Measurements from ENCODE around the gene ANKRD11.
A peak's percentile ranks its signal among the peaks of the same experiment; 100 is the strongest.

Gene ANKRD11

DNA sequence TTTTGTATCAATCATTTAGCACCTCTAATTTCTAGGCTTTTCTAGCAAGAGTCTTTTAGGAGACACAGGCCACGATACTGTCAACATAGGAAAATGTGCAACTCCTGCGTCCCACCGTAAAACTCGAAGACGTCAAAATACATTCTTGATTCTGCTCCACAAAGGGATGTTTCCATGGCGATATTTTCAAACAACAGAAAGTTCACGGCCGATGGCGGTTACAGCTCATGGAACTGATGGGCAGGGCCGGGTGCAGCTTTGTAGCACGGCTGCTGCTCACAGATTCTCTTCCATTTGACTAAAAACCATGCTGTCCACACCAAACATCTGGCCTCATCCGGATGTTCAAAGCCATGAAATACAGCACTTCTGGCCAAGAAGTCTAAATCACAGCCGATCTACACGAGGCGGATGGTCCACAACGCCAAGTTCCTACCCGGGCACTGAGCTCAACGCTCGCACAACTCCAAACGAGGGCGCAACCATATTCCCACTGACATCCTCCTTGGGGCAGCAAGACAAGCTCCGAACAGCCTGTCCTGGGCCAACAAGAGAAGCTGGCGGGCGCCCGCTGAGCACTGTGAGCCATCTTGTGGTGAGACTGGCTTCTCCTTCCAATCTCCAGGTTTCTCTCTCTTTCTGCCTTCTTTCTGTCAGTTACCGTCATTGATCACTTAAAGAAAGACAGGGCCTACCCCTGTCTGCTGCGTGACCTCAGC is 193.0 kb downstream of the ANKRD11 start:
- DNase-seq (ENCODE audit: low spot score): no peak

DNA sequence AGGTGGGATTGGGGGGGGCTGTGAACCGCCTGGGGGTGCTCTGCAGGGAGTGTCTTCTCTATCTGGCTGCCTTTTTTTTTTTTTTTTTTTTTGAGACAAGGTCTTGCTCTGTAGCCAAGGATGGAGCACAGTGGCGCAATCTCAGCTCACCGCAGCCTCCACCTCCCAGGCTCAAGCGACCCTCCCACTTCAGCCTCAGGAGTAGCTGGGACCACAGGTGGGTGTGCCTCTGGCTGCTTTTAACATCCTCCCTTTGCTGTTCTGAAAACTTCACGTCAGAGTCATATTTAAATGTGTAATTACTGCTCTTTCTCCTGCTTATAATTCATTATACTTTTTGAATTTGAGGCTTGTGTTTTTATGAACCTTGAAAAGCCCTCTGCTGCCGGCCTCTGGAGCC is 194.4 kb downstream of the ANKRD11 start:
- no peak for DNase-seq (ENCODE audit: low spot score)

DNA sequence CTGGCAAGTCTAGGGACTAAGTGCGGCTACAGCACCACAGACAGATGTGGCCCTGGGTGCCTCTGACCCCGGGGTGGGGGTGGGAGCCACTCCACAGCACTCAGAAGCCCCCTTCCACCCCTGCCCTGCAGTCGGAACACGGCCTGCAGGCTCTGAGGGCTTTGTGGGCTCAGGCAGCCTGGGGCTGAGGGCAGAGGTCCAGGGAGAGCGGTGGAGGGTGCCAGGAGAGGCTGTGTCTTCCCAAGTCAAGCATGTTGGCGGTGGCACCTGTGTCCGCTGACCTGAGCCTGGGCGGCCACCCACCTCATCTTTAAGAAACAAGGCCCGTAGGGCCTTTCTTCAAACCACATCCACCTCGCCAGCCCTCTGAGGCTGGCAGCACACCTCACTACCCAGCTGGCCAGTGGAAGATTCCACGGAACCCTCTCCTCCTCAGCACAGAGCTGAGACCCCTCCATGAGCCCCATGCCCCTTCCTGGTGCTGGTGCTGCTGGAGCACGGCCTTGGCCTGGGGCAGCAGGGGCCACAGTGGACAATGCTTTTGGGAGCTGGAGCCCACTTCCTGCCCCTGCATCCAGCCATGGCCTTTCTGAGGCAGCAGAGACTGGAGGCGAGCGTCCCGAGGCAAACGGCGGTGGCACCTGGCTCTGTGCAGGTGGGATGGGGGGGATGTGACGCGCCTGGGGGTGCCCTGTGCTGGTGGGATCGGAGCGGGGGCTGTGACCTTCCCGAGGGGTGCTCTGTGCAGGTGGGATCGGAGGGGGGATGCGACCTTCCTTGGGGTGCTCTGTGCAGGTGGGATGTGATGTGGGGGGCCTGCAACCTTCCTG is 195.1 kb downstream of the ANKRD11 start:
- no peak for DNase-seq (ENCODE audit: low spot score)

DNA sequence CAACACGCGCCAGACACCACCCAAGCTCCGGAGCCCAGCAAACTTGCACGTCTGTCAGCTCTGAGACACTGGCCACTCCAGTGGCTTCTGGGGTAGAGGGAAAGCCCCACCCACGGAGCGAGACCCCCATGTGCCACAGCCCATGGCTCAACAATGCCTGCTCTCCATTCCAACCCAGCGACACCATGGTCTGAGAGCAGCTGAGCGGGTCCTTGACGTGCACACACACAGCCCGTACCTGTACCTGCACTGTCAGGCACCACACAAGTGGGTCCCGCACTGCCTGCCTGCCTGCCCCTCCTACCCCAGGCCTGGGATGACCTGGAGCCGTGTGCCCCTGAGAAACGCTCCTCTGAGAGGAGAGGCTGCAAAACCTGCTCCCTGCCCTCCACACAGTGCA is 195.9 kb downstream of the ANKRD11 start:
- no peak for DNase-seq (ENCODE audit: low spot score)

DNA sequence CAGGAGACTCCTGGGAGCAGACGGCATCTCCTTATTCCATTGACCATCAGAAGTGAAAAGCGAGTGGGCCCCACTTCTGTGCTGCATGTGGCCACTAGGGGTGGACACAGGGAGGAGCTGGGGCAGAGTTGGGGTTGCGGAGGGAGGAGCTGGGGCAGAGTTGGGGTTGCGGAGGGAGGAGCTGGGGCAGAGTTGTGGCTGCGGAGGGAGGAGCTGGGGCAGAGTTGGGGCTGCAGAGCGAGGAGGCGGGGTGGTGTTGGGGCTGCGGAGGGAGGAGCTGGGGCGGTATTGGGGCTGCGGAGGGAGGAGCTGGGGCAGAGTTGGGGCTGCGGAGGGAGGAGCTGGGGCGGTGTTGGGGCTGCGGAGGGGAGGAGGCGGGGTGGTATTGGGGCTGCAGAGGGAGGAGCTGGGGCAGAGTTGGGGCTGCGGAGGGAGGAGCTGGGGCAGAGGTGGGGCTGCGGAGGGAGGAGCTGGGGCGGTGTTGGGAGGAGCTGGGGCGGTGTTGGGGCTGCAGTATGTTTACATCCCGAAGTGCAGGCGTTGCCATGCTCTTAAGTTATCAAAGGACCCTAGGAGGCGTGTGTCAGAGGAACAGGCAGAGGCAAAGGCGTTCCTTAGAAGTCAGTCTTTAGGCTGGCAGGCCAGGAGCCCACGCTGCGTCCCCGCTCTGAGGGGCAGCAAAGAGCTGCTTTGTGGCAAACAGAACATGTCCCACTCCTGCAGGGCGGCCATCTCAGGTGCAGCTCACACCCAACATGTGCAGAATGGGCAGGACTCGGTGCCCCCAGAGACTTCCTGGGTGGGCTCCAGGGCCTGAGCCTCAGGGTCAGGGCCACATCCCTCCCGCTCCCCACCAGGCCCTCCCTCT is 196.9 kb downstream of the ANKRD11 start:
- no peak for DNase-seq (ENCODE audit: low spot score)

DNA sequence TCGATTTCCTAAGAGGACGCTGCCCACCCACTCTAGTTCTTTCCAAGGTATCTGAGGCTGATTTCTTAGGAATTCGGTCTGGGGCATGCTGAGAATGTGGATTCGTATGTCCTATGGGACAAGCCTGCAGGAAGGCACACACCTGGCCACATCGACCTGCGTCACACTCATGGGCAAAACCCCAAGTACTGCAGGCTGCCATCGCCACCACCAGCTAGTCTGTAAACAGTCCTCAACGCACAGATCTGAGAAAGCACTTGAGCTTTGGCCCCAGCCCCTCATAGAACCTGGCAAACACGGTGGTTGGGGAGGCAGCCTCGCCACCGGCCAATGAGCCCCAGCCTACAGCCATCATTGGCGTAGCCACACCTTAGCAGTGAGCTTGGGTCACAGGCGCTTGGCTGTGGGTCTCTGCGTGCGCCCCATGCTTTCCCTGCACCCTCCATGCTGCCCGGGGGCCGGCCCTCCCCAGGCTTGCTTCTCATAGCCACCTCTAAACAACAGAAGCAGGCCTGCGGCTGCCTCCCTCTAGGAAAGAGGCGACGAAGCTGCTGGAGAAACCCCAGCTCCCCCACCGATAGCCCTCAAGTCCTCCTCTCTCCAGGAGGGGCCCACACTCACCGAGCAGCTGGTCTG is 197.8 kb downstream of the ANKRD11 start:
- no peak for DNase-seq (ENCODE audit: low spot score)

DNA sequence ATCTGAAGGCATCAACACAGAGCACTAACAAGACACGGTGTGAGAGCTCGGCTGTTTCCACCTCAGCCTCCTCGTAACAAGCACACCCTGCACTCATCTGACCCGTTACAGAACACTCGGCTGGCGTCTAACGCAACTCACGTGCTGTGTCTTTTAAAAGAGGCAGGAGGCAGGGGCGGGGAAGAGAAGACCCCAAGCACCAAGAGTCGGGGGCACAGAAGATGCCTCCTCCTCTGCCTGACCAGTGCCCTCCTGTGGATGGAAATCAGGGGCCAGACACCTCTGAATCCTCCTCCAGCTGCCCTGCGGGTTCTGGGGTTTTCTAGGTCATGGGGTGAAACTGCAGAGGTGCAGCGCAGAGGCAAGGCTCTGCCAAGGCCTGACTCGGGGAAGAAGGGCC is 198.6 kb downstream of the ANKRD11 start:
- no peak for DNase-seq (ENCODE audit: low spot score)

DNA sequence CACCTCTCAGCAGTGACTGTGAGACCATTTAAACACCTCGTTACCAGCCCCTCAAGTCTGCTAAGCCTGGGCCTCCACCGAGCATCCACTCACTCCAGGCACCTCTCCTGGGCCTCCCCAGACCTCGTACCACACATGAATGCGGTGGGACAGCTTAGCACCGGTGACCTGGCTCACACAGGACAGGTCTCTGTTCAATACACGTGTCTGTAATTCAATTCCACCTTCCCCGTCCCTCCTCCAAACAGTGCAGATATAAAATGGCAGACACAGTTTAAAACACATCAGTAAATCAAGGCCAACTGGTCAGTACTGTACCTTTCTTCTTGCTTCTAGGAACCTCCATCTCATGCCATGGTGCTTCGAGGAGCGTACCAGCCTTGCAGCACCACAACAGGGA is 199.0 kb downstream of the ANKRD11 start:
- DNase-seq (ENCODE audit: low spot score): no peak

DNA sequence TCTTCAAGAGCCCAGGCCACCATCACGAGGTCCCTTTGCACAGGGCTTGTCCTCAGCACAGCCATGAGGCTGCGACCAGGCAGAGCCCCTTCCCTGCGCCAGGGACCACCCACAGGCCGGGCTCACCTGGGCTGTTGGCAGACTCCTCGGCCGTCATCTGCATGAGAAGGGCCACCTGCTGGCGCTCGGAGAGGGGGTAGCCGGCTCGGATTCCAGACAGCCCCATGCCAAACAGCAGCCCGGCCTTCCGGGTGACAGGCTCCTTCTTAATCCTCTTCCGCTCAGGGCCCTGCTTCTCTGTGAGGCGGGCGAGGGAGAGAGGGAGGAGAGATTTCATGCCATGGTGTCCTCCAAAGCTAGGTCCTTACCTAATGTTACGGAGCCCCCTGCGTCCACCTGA is 199.5 kb downstream of the ANKRD11 start:
- no peak for DNase-seq (ENCODE audit: low spot score)

DNA sequence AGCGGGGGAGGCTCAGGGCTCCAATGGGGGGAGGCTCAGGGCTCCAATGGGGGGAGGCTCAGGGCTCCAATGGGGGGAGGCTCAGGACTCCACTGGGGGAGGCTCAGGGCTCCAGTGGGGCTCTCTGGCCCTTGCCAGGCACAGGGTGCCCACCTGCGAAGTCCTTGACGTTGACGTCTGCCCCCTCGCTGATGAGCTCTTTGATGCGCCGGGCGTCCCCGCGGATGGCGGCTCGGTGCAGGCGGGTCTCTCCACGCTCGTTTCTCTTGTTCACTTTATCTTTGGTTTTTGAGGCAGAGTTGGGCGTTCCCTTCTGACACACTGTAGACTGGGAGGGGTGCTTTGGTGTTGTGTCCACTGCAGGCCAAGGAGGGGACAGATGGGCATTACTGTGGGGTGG is 199.9 kb downstream of the ANKRD11 start:
- no peak for DNase-seq (ENCODE audit: low spot score)

DNA sequence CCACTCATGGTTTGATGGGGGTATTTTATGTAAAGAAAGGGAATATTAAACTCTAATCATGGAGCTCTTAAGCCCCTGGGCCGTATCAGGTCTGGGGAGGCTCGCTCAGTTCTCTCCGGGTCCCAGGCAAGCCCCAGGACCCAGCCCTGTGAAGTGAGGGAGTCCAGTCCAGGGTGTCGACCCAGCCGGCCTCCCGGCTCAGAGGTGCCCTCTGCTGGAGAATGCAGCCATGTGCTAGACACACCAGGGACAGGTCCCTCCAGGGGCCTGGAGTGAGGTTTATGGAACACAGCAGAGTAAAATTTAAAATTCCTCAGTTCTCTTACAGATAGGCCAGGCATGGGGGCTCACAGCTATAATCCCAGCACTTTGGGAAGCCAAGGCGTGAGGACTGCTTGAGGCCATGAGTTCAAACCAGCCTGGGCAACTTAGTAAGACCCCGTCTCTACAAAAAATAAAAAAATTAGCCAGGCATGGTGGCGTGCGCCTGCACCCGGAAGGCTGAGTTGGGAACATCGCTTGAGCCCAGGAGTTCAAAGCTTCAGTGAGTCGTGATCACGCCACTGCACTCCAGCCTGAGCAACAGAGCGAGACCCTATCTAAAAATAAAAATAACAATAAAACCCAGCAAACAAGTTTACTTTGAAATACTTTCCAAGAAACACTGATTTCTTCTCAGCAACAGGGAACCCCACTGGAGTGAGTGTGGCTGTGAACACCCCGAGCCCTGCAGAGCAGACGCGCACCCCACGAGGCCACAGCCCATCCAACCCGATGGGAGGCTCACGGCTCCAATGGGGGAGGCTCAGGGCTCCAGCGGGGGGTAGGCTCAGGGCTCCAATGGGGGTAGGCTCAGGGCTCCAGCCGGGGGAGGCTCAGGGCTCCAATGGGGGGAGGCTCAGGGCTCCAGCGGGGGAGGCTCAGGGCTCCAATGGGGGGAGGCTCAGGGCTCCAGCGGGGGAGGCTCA is 200.6 kb downstream of the ANKRD11 start:
- peak; percentile 98 for DNase-seq (ENCODE audit: low spot score)

DNA sequence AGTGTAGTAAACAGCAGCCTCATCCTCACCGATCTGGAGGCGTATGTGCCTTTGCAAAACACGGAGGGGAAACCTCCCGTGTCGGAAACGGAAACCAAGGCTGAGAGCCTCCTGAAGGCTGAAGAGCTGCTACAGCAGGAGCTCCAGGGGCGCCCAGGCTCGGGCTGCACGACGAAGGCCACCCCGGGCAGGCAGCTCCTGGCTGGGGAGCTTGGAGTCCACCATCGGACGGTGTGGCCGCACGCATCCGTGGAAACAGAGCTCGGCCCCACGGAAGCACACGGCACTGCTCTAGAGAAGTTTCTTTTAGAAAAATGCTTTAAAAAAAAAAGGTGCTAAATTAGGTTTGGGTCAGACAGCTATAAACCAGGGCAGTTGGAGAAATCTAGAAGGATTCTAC is 201.4 kb downstream of the ANKRD11 start:
- no peak for DNase-seq (ENCODE audit: low spot score)

DNA sequence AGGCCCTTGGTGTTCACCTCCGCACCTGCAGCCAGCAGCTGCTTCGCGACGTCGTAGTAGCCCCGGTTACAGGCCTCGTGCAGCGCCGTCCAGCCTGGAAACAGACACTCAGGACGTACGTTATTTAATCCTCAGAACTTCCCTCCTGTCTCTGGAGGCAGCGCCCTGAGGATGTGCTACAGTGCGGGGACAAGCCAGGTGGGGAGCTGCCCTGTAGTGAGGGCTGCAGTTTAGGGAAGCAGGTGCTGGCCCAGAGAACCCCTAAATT is 201.8 kb downstream of the ANKRD11 start:
- DNase-seq (ENCODE audit: low spot score): no peak

DNA sequence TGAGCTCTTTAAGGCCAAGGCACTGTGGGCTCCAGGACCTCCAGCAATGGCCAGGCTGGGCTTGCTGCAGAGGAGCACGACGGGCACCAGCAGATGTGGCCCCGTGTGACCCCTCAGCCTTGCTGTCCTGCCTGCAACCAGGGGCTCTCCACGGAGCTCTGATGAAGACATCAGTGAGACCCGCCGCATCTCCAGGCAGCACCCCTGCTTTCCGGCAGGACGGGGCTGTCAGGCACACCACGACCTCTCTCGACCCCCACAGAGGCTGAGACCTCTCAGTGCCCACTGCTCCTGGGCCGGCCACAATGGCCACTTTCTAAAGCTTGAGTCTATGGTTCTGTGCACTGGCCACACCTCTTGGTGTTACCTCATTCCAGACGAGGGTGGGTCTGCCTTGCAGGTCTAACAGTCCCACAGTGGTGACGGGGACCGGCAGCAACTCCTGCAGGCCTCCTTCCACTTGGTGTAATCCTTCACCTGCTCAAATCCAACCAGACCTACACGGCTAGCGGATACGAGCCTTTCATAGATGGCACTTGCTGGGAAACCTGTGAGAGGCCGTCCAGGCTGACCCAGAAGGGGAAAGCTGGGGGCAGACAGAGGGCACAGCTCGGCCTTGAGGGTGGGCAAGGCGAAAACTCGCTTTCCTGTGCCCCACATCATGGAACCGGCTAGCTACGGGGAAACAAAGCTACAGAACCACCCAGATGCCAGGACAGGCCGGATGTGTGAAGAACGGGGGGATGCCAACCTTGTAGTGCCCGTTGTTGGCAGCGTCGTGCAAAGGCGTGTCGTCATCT is 202.4 kb downstream of the ANKRD11 start:
- no peak for DNase-seq (ENCODE audit: low spot score)

DNA sequence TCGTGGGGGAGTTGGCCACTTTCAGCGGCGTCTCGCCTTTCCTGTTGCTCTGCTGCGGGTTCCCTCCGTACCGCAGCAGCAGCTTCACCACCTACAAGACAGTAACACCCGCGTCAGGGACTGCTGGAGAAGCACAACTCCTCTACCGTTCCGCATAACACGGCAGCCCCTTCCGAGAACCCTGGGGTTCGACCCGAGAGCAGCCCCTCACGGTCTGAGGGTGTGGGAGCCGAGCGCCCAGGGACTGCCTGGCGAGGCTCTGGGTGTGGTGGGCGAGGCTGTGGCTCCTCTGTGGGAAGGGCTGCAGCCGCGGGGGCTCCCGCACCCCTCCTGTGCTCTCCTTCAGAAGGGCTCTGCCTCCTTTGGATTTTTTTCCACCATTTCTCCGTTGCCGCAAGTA is 204.3 kb downstream of the ANKRD11 start:
- no peak for DNase-seq (ENCODE audit: low spot score)

DNA sequence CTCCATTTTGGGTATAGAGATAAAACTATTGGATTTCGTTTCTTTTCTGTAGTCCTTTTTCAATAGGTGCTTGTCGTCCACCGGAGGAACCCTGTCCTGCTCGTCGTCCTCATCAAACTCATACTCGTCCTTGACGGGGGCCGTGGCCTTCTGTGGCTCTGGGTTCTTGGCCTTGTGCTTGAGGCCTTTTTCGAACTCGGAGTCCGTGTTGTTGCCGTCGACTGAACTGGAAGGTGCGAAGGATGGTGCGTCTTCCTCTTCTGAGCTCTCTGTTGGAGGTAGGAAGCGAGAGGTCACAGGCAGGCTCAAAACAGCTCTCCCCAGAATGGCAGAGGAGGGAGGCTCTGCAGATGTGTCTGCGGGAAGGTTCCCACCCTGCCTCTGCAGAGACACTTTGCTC is 205.0 kb downstream of the ANKRD11 start:
- no peak for DNase-seq (ENCODE audit: low spot score)

DNA sequence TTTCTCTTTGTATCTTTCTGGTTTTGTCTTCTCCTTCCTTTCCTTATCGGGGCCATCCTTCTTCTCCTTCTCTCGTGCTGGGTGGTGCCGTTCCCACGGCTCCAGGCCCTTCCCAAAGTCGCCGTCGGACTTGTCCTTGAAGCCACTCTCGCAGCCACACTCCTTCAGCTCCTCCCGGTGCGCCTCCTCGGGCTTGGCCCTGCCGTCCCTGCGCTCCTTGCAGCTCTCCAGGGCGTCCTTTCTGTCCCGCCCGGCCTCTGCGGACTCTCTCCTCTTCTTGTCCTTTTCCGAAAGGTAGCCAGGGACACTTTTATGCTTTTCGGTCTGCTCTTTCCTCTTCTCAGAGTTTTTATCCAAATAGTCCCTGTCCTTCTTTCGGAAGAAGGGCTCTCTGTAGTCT is 206.9 kb downstream of the ANKRD11 start:
- DNase-seq (ENCODE audit: low spot score): no peak

DNA sequence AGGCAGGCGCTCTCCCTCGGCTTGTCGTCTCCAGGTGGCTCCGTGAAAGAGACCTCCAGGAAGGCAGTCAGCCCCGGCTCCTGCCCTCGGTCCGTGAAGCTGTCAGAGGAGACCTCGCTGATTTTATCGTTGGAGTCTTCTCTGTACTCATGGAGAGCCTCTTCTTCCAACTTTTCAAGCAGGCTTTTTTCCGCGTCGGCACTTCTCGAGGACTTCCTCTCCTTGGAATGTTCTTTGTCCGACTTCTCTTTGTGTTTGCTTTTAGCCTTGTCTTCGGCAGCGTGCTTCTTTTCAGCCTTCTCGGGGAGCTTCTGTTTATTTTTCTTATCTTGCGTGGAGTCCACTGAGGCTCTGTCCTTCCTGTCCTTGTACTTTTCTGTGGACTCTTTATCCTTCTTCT is 207.8 kb downstream of the ANKRD11 start:
- DNase-seq (ENCODE audit: low spot score): no peak

DNA sequence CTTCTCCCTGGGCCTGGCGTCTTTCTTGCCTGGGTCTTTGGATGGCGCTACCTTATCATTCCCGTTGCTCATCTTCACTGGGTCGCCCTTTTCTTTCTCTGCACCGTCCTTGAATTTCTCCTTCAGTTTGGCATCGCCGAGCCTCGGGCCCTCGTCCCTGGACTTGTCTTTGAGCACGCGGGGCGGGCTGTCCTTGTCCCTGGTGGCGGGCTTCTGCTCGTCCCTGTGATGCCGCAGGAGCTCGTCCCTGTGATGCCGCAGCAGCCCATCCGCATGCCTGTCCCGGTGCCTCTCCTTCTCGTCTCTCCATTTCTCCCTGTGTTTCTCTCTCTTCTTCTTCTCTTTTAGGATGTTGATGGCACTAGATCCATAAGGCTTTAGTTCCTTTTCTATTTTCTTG is 208.5 kb downstream of the ANKRD11 start:
- no peak for DNase-seq (ENCODE audit: low spot score)

DNA sequence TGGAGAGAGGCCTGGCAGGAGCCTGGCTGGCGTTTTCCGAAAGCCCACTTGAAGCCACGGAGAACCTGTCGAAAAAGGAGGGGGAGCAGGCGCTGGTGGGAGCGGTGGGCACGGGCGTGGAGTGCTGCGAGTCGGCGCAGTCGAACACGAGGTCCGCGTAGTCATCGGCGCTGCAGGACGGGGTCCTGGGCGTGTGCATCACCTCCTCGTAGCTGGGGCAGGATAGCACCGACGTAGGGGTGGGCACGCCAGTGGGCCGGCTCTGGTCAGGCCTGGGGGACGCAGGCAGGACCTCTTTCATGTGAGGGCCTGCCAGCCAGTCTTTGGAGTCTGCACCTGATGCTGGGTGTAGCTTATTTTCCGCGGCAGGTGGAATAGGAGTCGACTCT is 209.2 kb downstream of the ANKRD11 start:
- no peak for DNase-seq (ENCODE audit: low spot score)
